Activated CD4-positive, alpha-beta T cell treated with anti-CD3 and anti-CD28 coated beads, Interleukin-2, Interleukin-6, amounts not matched to agents 100 ng/mL and 50 ng/mL, durations not matched to agents 16 hours and 8 hours (primary cell): ENCODE results near the gene TTYH1.

Experiments
- DNase-seq: peaks from one replicate; pipeline ENCODE4 v3.0.0-alpha.2; 2020

Gene TTYH1

DNA sequence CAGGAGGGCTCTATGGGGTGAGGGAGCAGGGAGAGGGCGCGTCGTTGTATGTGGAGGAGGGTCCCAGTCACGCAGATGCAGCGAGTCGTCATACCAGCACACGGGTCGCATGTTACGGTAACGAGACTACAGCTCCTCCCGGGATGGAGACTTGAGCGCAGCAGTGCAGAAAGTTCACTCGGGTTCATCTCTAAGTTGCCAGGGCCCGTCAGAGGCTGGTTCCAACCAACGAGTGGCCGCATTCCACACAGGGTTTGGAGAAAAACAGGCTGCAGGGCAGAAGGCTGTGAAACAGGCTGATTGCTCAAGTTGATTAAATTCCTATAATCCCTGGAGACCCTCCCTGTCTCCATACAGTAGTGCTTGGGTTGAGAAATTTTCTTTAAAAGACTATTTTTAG, 21.9 kb upstream of the TTYH1 start:
- DNase-seq: no peak

- no peak for DNase-seq
Measured at GRCh38 chr19:54395685-54396084, 19.6 kb upstream of the TTYH1 start.

- DNase-seq: no peak
Measured at GRCh38 chr19:54399189-54399588, 16.1 kb upstream of the TTYH1 start.

- no peak for DNase-seq
Measured at GRCh38 chr19:54400913-54401312, 14.4 kb upstream of the TTYH1 start.

DNA sequence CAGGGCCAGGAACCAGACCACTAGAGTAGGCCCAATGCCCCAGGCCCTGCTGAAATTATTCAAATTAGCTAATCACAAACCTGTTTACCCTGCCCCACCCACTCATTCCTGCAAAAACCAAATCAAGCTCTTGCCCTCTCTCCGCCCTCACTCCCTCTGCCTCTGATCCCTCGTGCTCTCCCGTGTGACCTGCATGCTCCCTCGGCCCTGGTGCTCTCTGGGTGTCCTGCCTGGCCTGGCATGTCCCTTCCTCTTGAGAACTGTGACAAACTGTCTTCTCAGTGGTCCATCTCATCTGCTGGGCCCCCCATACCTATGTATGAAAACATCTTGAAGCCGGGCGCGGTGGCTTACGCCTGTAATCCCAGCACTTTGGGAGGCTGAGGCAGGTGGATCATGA, 12.2 kb upstream of the TTYH1 start:
- DNase-seq: no peak

DNA sequence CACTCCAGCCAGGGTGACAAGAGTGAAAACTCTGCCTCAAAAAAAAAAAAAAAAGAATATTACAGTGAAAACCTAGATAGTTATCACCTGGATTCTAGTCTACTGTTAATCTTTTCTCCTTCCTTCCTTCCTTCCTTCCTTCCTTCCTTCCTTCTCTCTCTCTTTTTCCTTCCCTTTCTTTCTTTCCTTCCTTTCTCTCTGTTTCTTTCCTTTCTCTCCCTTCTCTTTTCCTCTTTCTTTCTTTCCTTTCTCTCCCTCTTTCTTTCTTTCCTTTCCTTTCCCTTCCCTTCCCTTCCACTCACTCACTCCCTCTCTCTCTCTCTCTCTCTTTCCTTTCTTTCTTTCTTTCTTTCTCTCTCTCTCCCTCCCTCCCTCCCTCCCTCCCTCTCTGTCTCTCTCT, 9.6 kb upstream of the TTYH1 start:
- DNase-seq: no peak

- DNase-seq: no peak
Measured at GRCh38 chr19:54407780-54408179, 7.5 kb upstream of the TTYH1 start.

DNA sequence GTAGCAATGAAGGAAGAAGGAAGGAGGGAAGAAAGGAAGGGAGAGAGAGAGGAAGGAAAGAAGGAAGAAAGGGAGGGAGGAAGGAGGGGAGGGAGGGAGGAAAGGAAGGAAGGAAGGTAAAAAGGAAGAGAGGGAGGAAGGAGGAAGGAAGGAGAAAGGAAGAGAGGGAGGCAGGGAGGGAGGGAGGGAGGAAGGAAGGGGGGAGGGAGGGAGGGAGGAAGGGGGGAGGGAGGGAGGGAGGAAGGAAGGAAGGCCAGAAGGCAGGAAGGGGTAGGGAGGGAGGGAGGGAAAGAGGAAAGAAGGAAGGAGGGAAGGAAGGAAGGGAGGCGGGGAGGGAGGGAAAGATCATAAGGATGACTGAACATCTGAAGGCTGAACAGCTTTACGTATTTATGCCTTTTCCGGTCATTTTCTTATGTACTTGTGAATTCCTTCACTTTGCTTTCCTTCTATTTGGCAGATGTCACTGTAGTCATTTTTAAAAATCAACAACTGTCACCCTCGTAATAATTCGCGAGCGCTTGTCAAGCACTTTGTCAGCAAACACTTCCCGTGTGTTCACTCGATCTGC, 6.7 kb upstream of the TTYH1 start:
- no peak for DNase-seq

DNA sequence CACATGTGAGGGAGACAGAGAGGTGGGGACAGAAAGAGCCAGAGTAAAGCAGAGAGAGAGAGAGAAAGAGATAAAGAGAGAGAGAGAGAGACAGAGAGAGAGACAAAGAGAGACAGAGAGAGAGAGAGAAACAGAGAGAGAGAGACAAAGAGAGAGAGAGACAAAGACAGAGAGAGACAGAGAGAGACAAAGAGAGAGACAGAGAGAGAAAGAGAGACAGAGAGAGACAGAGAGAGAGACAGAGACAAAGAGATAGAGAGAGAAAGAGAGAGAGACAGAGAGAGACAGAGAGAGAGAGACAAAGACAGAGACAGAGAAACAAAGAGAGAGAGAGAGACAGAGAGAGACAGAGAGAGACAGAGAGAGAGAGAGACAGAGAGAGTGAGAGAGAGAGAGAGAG, 4.2 kb upstream of the TTYH1 start:
- no peak for DNase-seq

- DNase-seq: no peak
Measured at GRCh38 chr19:54412877-54413276, 2.4 kb upstream of the TTYH1 start.

GRCh38 chr19:54414156-54414555, 1.1 kb upstream of the TTYH1 start:
- no peak for DNase-seq

DNA sequence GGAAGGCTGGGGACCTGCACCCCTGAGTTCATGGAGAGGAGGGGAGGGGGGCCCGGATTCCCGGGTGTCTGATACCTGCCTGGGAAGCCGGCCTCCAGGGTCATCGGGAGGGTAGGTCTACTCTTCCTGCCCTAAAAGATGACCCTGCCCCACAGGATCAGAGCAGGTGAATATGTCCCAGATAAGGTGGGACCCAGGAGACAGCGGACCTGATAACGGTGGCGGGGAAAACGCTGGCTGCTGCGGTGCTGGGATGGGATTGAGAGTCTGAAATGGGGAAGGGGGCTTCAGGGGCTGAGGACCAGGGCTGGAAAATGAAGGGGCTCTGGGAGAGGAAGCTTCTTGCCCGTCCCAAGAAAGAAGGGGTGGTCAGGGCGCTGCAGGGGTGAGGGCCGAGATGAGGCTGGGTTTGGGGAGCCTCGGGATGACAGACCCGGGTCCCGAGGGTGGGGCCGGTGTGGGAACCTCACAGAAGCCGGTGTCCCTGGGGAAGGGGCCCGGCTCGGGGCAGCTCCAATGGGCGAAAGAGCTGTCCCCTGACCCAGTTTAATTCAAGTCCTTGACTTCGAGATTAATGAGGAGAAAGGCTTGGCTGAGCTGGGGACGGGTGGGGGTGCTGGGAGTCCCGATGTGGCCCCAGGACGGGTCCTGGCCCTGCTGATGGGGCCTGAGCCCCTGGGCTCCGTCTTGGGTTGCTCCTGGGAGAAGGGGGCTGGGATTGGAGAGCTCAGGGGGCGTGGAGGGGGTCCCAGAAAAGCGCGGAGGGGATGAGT, 823 bp downstream of the TTYH1 start:
- no peak for DNase-seq

- DNase-seq: no peak
Measured at GRCh38 chr19:54416695-54417491, 1.6 kb downstream of the TTYH1 start.

DNA sequence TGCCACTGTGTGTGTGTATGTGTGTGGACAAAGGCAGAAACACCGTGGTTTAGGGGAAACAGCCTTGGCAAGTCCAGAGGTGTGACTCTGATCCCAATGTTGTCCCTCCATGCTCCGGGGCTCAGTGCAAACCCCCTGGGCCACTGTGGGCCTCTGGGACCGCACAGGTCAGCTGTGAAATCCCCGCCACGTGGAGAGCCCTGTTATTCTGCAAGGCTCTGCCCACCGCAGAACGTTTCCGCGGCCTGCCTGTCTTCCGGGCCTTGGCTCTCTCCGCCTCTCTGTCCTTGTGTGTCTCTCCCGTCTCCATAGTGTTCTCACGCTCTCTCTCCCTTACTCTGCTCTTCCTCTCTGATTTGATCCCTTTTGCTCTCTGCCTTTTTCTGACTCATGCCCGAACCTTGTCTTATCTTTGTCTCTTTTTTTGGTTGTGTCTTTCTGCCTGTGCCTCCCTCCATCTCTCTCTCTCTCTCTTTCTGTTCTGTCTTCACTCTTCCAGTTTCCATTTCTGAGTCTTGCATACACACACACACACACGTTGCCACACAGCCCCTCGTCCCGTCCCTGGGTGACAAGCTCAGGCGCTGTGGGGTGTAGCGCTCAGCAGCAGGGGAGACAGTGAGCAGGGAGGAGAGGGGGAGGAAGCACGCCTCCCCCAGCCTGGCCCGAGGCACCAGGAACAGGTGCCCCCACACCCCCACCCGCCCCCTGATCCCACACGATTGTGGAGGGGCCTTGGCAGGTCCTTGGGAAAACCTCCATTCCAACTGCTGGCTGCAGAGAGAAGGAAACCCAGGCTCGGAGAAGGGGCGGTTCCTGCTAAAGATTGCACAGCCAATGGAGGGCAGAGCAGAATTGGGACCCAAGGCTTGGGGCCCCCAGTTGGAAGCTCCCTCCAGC, 3.0 kb downstream of the TTYH1 start:
- peak; percentile 44 for DNase-seq

- DNase-seq: no peak
Measured at GRCh38 chr19:54418930-54419800, 3.9 kb downstream of the TTYH1 start.

GRCh38 chr19:54420068-54420382, 4.8 kb downstream of the TTYH1 start:
- no peak for DNase-seq

GRCh38 chr19:54420383-54421168, 5.3 kb downstream of the TTYH1 start:
- no peak for DNase-seq

- no peak for DNase-seq
Measured at GRCh38 chr19:54421169-54421516, 5.9 kb downstream of the TTYH1 start.

- no peak for DNase-seq
Measured at GRCh38 chr19:54421521-54421920, 6.3 kb downstream of the TTYH1 start.

DNA sequence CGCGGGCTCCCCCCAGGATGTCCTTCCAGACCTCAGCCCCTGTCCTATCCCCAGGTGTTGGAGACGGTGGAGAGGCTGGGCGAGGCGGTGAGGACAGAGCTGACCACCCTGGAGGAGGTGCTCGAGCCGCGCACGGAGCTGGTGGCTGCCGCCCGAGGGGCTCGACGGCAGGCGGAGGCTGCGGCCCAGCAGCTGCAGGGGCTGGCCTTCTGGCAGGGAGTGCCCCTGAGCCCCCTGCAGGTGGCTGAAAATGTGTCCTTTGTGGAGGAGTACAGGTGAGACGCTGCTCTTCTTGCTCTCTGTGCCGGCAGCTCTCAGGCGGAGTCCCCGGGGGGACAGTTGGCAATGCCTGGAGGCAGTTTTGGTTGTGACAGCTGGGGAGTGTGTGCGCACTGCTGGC, 6.9 kb downstream of the TTYH1 start:
- DNase-seq: no peak

DNA sequence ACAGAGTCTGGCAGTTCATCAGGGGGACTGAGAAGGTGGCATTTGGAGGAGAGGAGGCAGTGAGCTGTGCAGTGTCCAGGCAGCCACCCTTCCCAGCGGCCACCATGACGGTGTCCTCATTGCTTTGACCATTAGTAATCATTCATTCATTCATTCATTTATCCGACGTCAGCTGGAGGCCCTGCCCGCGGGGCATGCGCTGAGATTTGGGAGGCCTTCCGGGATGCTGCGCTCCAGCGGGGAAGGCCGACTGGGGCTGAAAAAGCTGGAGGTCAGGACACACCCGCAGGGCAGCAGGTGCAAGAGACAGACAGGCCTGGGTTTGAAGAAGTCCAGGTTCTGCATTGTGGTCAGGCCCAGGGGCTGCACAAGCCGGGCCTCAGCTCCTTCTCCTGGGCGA, 8.9 kb downstream of the TTYH1 start:
- DNase-seq: no peak
